Kidney (tissue), 14 donors: ENCODE measurements around the gene SLC11A2. TPM values are rescaled to one million over a fixed set of nuclear protein-coding genes. Genes with fewer than 3 reads are reported as not detected.

ENCODE experiments used
- DNase-seq, 5 donors: peaks; one replicate each; pipeline ENCODE4 v3.0.0-alpha.2; 2013 to 2020
- FAIRE-seq: peaks from 2 replicates; lab custom pipeline; 2012; peaks lifted over from hg19 to GRCh38; lab: Jason Lieb, UNC
- H3K27ac ChIP-seq, 2 donors: one replicate each; pipeline ENCODE4 v1.7.0; 2013; ENCODE audit warnings: low read depth in 2 of 2, low read length in 2 of 2, inconsistent platforms in 1 of 2
- H3K27me3 ChIP-seq: one replicate; pipeline ENCODE4 v1.7.1; 2013; ENCODE audit warnings: low read length, inconsistent platforms; ENCODE audit not compliant: control insufficient read depth, insufficient read depth
- H3K36me3 ChIP-seq, 3 donors: one replicate each; pipeline versions ENCODE4 v1.7.0 to v1.7.1; 2013; ENCODE audit warnings: low read length in 3 of 3, control low read depth in 1 of 3, inconsistent platforms in 1 of 3; ENCODE audit not compliant: insufficient read depth in 3 of 3, control insufficient read depth in 2 of 3
- H3K4me1 ChIP-seq, 3 donors: one replicate each; pipeline versions ENCODE4 v1.7.0 to v1.7.1; 2013; ENCODE audit warnings: low read length in 3 of 3, inconsistent platforms in 1 of 3, low read depth in 1 of 3; ENCODE audit not compliant: control insufficient read depth in 2 of 3, insufficient read depth in 2 of 3
- H3K4me3 ChIP-seq, 3 donors: one replicate each; pipeline versions ENCODE4 v1.7.0 to v1.8.1; 2013; ENCODE audit warnings: low read length in 3 of 3, control low read depth in 1 of 3, inconsistent platforms in 1 of 3
- H3K9ac ChIP-seq, 3 donors: one replicate each; pipeline versions ENCODE4 v1.7.0 to v1.7.1; 2013; ENCODE audit warnings: low read length in 3 of 3, control low read depth in 1 of 3, inconsistent platforms in 1 of 3
- H3K9me3 ChIP-seq, 3 donors: one replicate each; pipeline versions ENCODE4 v1.7.0 to v1.7.1; 2013; ENCODE audit warnings: low read length in 3 of 3, control low read depth in 1 of 3, inconsistent platforms in 1 of 3; ENCODE audit not compliant: control insufficient read depth in 2 of 3, insufficient read depth in 1 of 3
- CTCF ChIP-seq: IDR thresholded peaks from 3 replicates; pipeline ENCODE4 v1.5.1; 2012; ENCODE audit warnings: mild to moderate bottlenecking, moderate library complexity, borderline replicate concordance; ENCODE audit not compliant: insufficient read depth; ENCODE audit errors: extremely low read depth
- intact Hi-C: fragments of 100-400 bp; cut with DNase I; formaldehyde crosslinking; loops from one replicate; pipeline ENCODE4 v1.11.1; 2022
- polyA plus RNA-seq: library from polyadenylated mRNA; stranded (reverse); fragments of 350-450 nt; fragmentation: Illumina TruSeq; extraction: RNeasy Lipid Tissue Mini Kit (QIAGEN cat#74804); gene quantifications from one replicate; pipeline ENCODE4 v1.2.3, GENCODE V29; 2014; ENCODE audit warnings: low read depth, low replicate concordance; ENCODE audit not compliant: insufficient read depth
- total RNA-seq: library from RNA; stranded (reverse); fragmentation: NEBNext Ultra II Directional; extraction: Animal tissue kit (Norgen Biotek cat#: 25700); gene quantifications from one replicate; pipeline ENCODE4 v1.2.1, GENCODE V29; 2021
- donor health status: control.
- donor health status: control.
- donor health status: control.
- donor health status: control.
- donor health status: control.
- donor health status: DM: yes; HTN: yes; CAD: no.
- donor health status: Normal renal cell carcinoma (clear cell type).

The SLC11A2 gene
- total and polyA plus RNA-seq, 2 donors from 2014 or later: 22.3 to 90.2 TPM

- Histone ChIP-seq H3K27me3 (no peaks in the 10 kb centered on the region), H3K4me1 (peaks cover 0 to 4% (median 0%) of the 10 kb centered on the region in 3 donors), H3K27ac (no peak overlapping the region), H3K9ac (no peak overlapping the region), H3K36me3 (no peaks in the 10 kb centered on the region), H3K9me3 (no peaks in the 10 kb centered on the region), H3K4me3 (no peak overlapping the region)
- no peak for TF ChIP-seq CTCF
- intact Hi-C loops: no loop called here
- no peak for FAIRE-seq
- no peak for DNase-seq
These were observed 7.4 kb upstream of the SLC11A2 start for GRCh38 chr12:51033457-51034089.

GRCh38 chr12:51033048-51033447 is 6.9 kb upstream of the SLC11A2 start:
- no peaks in the 10 kb centered on the region for H3K36me3 ChIP-seq
- FAIRE-seq (no peak), DNase-seq (no peak)
- no peaks in the 10 kb centered on the region for H3K27me3 ChIP-seq
- intact Hi-C loops: no loop called here
- no peak overlapping the region for H3K9ac ChIP-seq
- H3K4me3 ChIP-seq: no peak overlapping the region
- TF ChIP-seq CTCF: no peak
- H3K27ac ChIP-seq: no peak overlapping the region
- peaks cover 0 to 5% (median 0%) of the 10 kb centered on the region in 3 donors for H3K4me1 ChIP-seq
- H3K9me3 ChIP-seq: no peaks in the 10 kb centered on the region

- Histone ChIP-seq H3K36me3 (no peaks in the 10 kb centered on the region), H3K4me3 (peak overlapping the region; percentile 17 to 47 (median 46)), H3K9me3 (no peaks in the 10 kb centered on the region), H3K27me3 (no peaks in the 10 kb centered on the region), H3K9ac (peak overlapping the region in 2 of 3 donors; percentile 22 to 63), H3K4me1 (peaks cover 0 to 9% (median 8%) of the 10 kb centered on the region in 3 donors), H3K27ac (peak overlapping the region in 1 of 2 donors; percentile 23)
- FAIRE-seq (no peak), DNase-seq (peak in 1 of 5 donors; percentile 41)
- no peak for TF ChIP-seq CTCF
- intact Hi-C loops: no loop called here
These were observed 2.6 kb upstream of the SLC11A2 start for GRCh38 chr12:51028813-51029150.
